OCI-LY7 (cell line): Measurements from ENCODE around the gene THOC7.

Experiments used
- CTCF ChIP-seq: fragments of 200-600 bp; sonication (generic); conservative IDR thresholded peaks from 2 replicates; pipeline ENCODE4 v1.5.1; 2014; ENCODE audit warnings: mild to moderate bottlenecking, antibody characterized with exemption, low read length, moderate library complexity, mixed read lengths
- EZH2phosphoT487 ChIP-seq: fragments of 200-600 bp; sonication (generic); IDR thresholded peaks from 2 replicates; pipeline ENCODE4 v1.6.1; 2018; ENCODE audit warnings: low read depth, borderline replicate concordance, mild to moderate bottlenecking, mixed run types, antibody characterized with exemption, low read length, moderate library complexity, mixed read lengths

- TF ChIP-seq CTCF (no peak), EZH2phosphoT487 (no peak)
Measured at GRCh38 chr3:63905731-63906620, 42.4 kb upstream of the THOC7 start.
